NCI-H446 (cell line): ENCODE measurements around the gene CHKA.
A peak's percentile ranks its signal among the peaks of the same experiment; 100 is the strongest.

Experiments
- DNase-seq, 2 experiments: peaks; one replicate each; lab custom pipeline; 2025; lab: John Stamatoyannopoulos, UW

The CHKA gene

DNA sequence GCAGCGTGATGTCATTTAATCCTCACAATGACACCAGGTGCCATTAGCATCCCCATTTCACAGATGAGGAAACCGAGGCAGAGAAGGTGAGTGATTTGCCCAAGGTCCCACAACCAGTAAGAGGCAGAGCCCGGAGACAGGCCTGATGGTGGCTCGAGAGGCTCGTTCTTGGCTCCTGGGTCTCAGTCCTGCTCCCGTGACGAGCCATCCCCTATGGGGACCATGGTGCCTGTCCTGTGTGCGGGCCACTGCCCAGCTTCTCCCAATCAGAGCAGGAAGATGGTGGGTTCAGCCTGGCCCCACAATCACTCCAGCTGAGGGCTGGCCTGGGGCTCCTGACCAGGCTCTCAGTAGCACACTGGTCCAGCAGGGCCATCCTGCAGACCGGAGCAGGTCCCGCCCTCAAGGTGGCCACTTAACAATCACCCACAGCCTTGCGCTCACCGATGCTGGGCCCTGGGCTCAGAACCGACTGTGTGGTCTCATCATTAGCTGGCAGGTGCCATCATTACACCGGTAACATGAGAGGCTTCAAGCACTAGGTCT is 107.5 kb downstream of the CHKA start:
- DNase-seq, result no peak

DNA sequence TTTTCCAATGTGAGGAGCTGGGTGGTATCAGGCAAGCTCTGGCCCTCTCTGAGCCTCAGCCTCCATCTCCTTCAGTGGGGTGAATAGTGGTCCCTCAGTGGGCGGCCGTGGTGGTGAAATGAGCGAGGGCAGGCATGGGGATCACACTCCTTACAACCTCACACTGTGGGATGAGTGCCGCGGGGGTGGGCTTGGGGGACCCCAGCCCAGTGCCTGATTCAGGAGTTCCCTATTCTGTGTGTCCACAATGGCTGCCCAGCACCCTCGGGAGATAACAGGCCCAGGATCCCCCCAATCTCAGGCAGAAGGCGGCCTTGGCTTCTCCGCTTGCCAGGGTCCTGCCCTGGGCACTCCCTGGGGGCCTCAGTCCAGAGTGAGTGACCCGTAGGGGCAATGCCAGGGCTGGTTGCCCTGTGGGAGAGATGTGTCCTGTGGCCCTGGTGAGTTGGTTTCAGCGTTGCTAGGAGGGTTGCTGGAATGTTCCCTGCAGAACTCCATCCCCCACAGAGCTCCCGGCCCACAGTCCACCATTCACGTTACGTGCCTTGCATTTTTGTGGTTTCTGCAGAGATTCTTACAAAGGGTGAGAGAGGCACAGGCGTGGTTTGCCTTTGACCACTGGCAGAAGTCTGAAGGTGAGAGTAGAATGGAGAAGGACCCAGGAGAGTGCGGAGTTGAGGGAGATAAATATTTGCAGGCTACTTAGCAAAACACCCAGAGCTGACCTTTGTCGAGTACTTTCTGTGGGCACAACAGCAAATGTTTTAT is 108.2 kb downstream of the CHKA start:
- no peak for DNase-seq

DNA sequence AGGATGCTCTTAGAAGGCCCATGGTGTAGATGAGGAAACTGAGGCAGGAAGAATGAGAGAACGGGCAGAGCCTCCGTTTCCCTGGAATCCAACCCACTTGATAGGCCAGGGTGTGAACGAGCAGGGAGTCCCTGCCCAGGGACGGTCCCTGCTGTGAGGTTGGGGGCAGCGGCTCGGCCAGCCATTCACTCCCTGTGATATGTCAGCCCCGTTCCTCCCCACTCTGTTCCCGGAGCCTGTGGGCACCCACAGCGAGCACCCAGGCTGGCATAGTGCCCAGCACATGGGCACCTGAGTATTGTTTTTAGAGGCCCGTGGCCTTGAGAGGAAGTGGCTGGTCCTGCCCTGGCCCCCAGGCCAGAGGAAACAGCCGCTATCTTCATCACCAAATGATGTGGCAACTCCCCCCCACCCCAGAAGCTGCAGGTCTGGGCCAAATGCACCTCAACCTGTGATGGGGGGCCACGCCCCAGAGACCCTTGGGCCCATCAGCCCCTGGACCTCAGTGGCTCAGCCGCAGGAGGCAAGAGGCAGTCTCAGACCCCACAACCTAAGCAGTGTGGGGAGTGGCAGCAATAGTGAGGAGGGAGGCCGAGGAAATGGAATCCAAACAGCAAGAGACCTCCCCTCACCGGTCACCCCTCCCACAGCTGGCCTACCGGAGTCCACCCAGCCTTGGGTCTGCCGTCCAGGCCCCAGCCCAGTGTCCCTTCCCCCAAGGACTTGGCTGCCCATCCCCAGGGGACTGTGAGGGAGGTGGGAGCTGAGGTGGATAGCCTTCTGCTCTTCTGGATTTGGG is 108.9 kb downstream of the CHKA start:
- no peak for DNase-seq

GRCh38 chr11:68011051-68011943 is 109.9 kb downstream of the CHKA start:
- no peak for DNase-seq

DNA sequence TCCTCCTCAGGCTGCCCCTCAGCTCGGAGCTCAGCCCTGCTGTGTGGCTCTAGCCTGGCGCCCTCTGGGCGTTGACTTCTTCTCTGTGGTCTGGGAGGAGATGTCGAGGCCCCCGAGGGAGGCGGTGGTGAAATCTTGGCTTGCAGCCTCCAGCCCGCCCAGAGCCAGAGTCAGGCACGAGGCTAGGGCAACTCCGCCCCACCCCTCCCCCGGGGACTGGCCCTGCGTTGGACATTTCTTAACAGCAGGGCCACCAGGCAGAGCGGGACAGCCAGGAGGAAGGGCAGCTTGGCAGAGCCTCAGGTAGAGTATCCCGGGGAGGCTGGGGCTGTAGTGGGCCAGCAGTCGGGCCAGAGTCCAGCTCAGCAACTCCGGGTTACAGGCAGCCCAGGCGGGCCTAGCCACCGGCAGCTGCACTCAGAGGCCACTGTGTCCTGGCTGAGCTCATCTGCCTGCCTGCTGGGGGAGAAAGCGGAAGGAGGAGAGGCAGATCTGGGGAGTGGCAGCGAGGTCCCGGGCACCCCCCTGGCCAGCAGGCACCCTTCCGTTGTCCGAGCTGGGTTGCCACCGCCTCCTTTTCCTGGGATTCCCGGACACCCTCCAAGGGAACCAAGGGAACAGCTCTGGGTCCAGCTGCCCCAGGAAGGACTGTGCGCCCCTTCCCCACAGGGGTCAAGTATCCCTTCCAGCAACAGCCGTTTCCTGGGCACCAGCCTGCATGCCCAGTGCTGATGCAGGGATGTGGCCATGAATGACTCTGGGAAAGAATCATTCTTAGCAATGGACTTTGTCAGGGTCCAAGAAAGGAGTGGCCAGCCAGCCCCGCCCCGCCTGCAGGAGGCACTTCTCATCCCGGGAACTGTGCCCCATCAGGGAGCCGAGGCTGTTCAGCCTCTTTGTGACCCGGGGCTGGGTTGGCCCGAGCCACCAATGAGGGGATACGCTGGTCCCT is 110.8 kb downstream of the CHKA start, which contains the start of gene ALDH3B1:
TSS of gene ALDH3B1 (plus strand) at position 238 of the 952 bp plus-strand sequence. CDS start 4,971 bp downstream, outside the sequence.
- no peak for DNase-seq

GRCh38 chr11:68009391-68010089 is 111.6 kb downstream of the CHKA start:
- DNase-seq, result peak in 1 of 2 experiments; percentile 18

DNA sequence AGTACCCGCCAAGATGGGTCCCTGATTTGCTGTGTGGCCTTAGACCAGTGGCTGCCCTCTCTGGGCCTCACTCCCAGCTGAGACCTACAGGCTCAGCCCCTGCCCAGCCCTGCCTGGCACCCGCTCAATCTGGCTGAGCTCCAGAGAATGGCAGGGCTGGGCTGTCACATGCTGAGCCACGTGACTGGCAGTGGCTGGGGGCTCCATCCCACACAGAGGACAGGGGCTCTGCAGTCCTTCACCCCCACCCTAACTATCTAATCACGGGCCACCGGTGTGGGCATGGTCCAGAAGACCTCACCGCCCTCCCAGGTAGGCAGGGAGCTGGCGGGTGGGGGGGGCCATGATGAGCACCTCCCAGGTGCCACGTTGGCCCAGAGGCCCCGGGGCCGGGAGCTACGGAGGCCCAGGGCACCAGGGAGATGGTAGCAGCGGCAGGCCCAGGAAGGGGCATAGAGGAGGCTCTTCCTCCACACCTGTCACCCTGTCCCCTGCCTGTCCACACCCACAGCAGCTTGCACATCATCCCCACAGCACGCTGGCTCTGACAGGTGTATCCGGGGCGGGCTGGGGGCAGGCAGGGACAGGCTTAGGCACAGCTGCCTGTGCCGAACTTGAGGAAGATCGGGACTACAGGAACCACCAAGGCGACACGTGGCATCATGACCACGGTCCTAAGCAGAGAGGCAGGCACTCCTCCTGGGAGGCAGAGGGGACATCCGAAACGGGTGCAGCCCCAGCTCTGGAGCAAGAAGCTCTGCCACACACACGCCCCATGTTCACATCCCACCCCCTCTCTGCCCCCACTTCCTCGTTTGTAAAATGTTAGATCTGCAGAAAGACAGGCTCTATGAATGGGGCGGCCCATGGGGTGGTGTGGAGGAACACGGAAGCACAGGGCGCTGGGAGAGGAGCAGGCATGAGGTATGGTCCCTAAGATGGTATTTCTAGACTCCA is 112.5 kb downstream of the CHKA start:
- DNase-seq, result peak in 1 of 2 experiments; percentile 26

DNA sequence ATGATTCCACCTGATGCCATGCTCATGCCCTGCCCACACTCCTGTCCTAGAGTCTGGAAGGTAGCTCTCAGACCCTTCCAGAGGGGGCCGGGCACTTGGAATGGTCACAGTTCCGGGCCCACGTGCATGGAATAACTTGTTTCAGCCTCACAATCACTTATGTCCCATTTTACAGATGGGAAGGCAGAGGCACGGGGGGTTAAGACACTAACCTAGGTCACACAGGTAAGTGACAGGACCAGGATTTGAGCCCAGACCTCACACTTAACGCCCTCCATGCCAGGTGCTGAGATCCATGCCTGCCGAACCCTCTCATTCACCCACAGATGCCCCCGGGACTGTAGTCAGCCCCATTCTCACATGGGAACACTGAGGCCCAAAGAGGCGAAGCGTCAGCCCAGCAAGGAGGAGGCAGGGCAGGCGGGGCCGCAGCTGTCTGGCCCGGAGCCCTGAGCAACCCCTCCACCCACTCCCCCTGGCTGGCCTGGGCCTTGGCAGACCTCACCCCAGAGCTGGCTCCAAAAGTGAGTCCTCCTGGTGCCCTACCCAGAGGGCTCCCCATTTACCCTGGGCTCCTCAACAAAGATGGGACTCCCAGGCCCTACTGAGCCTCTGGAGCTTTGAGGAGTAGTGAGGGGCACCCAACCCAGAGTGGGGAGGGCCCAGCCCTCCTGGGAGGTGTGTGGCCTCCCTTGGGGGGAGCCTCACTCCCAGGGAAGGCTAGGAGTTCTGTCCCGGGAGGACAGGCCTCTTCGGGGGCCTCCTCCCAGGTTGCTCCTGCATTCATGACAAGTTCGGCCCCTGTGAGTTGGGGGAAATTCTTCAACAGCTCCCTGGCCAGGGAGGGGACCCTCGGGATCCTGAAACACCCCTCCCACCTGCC is 113.4 kb downstream of the CHKA start:
- DNase-seq, result no peak

GRCh38 chr11:68006606-68007166 is 114.5 kb downstream of the CHKA start:
- no peak for DNase-seq

DNA sequence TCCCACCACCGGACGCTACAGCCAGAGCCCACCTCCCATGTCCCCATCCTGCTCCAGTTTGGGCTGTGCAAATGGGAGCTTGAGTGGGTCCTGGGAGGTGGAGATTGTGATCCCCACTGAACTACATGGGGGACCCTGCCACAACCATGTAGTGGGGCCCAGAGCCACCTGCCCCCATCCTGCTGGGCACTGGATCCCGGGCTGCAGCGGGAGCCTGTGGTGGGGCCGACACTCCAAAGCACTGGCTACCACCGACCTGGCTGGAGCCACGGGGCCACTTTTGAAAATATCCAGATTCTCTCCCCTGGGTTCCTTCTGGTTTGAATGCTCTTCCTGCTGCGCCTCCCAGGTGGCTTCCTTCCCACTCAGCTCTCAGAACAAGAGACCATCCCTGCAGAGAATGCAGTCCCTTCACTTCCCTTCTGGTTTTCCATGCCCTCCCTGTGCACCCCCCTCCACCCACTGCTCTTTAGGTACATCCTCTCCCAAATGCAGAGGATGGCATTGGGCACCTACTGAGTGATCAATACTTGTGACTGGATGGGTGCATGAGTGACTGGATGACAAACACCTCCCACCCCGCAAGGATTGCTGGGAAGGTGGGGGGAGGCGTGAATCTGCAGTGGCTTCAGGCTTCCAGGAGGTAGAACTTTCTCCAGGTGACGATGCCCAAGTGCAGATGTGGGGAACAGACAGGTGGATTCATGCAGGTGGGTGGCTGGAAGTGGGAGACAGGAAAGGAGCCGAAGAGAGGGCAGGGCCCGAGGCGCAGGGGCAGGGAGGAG is 116.4 kb downstream of the CHKA start:
- DNase-seq, result no peak

GRCh38 chr11:68003846-68004550 is 117.2 kb downstream of the CHKA start, which contains the start of gene UNC93B1:
Gene UNC93B1, minus strand, starts transcription at chr11:68004097. Its CDS starts 54 bp downstream, at chr11:68004043.
- DNase-seq, result peak in 1 of 2 experiments; percentile 66

DNA sequence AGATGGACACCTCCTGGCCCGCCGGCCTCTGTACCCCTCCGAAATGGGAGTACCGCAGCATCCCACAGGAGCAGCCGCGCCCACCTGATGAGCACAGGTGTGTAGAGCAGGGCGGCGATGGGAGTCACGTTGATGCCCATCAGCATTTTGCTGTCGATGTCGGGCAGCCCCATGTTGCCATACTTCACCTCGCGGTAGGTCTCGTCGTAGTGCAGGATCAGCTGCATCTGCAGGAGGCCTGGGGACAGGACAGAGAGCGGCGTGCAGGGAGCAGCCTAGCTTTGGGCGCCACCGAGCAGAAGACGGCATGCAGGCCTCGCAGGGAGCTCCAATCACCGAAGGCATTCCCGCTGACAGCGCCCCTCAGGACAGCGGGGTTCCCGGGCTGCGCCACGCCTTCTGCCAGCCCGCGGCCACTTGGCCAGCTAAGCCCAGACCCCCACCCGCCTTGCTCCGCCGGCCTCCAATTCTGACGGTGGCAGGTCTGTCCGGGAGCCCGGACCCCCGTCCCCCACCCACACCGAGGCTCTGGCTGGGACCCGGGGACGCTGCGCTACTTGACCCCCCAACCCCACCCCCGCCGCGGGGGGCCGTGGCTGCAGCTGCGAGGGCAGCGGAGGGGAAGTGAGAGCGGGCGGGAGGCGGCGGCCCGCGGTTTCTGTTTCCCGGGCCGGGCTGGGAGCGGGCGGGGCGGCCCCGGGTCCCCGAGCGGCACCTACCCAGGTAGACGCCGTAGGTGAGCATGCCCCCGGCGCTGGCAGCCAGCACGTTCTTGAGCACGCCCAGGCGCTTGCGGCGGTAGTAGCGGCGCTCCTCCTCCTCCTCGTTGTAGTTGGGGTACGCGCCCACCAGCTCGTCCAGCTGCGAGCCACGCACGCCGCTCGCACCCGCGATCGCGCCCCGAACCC is 118.0 kb downstream of the CHKA start:
- no peak for DNase-seq
